GM12891 (cell line): ENCODE data around the gene PRR14.

Source experiments
- DNase-seq: peaks from one replicate; pipeline ENCODE4 v3.0.0; 2011; ENCODE audit warnings: low spot score; ENCODE audit not compliant: insufficient read length
- FAIRE-seq: peaks from 2 replicates; lab custom pipeline; 2011; peaks lifted over from hg19 to GRCh38; lab: Jason Lieb, UNC
- PAX5 ChIP-seq: IDR thresholded peaks from 2 replicates; pipeline ENCODE4 v1.6.1; 2011; ENCODE audit warnings: low read length, moderate library complexity, mild to moderate bottlenecking; ENCODE audit not compliant: insufficient read depth, severe bottlenecking
- POLR2A ChIP-seq: IDR thresholded peaks from 2 replicates; pipeline ENCODE4 v1.6.1; 2011; ENCODE audit warnings: low read depth, low read length, control low read depth
- POLR2AphosphoS5 ChIP-seq: IDR thresholded peaks from 2 replicates; pipeline ENCODE4 v1.6.1; 2011; ENCODE audit warnings: low read depth, low read length, control low read depth
- POU2F2 ChIP-seq: IDR thresholded peaks from 2 replicates; pipeline ENCODE4 v1.6.1; 2011; ENCODE audit warnings: low read depth, mild to moderate bottlenecking, control low read depth, low read length, moderate library complexity
- SPI1 ChIP-seq: IDR thresholded peaks from 2 replicates; pipeline ENCODE4 v1.6.1; 2011; ENCODE audit warnings: low read depth, low read length, control low read depth
- TAF1 ChIP-seq: IDR thresholded peaks from 2 replicates; pipeline ENCODE4 v1.6.1; 2011; ENCODE audit warnings: low read depth, low read length, control low read depth

Gene PRR14

GRCh38 chr16:30609926-30610839 is 40.6 kb upstream of the PRR14 start, which contains the start of gene ZNF689:
ZNF689 (minus strand) TSS chr16:30610389; CDS start chr16:30610041, 348 bp downstream.
- DNase-seq: peak; percentile 89
- no peak for TF ChIP-seq PAX5
- TF ChIP-seq POU2F2: peak; percentile 45; the same call in 1 of the 2 replicates
- TF ChIP-seq TAF1: peak; percentile 94
- TF ChIP-seq POLR2AphosphoS5: peak; percentile 63
- TF ChIP-seq POLR2A: peak; percentile 74
- no peak for TF ChIP-seq SPI1
- FAIRE-seq: peak; percentile 90

- no peak for TF ChIP-seq POU2F2
- FAIRE-seq: peak; percentile 74
- DNase-seq: no peak
These were observed 35.2 kb upstream of the PRR14 start for GRCh38 chr16:30615358-30616091.

- DNase-seq (no peak), FAIRE-seq (no peak)
- TF ChIP-seq POU2F2: no peak
- no peak for TF ChIP-seq SPI1
These were observed 31.6 kb upstream of the PRR14 start for GRCh38 chr16:30619202-30619601.

GRCh38 chr16:30619638-30620037 is 31.1 kb upstream of the PRR14 start:
- DNase-seq (no peak), FAIRE-seq (no peak)
- TF ChIP-seq SPI1 (no peak), POU2F2 (no peak), POLR2AphosphoS5 (no peak), POLR2A (no peak), TAF1 (no peak), PAX5 (no peak)

- FAIRE-seq: no peak
These were observed 30.6 kb upstream of the PRR14 start for GRCh38 chr16:30620169-30620568.

GRCh38 chr16:30621765-30622164 is 29.0 kb upstream of the PRR14 start:
- DNase-seq: no peak
- FAIRE-seq: no peak
- TF ChIP-seq TAF1 (no peak), POLR2A (no peak), PAX5 (no peak), SPI1 (no peak), POLR2AphosphoS5 (no peak), POU2F2 (no peak)

More at GRCh38 chr16:30620169-30620568, 30.6 kb upstream of the PRR14 start:
- TF ChIP-seq SPI1 (no peak), POU2F2 (no peak), PAX5 (no peak), TAF1 (no peak), POLR2AphosphoS5 (no peak), POLR2A (no peak)
- DNase-seq: no peak

GRCh38 chr16:30622455-30623032 is 28.2 kb upstream of the PRR14 start:
- FAIRE-seq (no peak), DNase-seq (no peak)
- no peak for TF ChIP-seq POLR2AphosphoS5
- TF ChIP-seq TAF1: no peak
- TF ChIP-seq SPI1: no peak
- no peak for TF ChIP-seq PAX5
- no peak for TF ChIP-seq POLR2A
- TF ChIP-seq POU2F2: no peak

- no peak for FAIRE-seq
- no peak for DNase-seq
- TF ChIP-seq POLR2AphosphoS5 (no peak), POU2F2 (no peak), TAF1 (no peak), SPI1 (no peak), PAX5 (no peak)
These were observed 27.1 kb upstream of the PRR14 start for GRCh38 chr16:30623536-30624283.

- no peak for TF ChIP-seq SPI1
- no peak for TF ChIP-seq POLR2A
- TF ChIP-seq POLR2AphosphoS5: no peak
- no peak for TF ChIP-seq POU2F2
- TF ChIP-seq PAX5: no peak
- FAIRE-seq (no peak), DNase-seq (no peak)
These were observed 24.5 kb upstream of the PRR14 start for GRCh38 chr16:30626236-30626635.
